ENCODE measurements around the gene RBM38. TPM values are rescaled to one million over a fixed set of nuclear protein-coding genes. Genes with fewer than 3 reads are reported as not detected.
"Not testable (repeated sequence)": the region's sequence is repeated elsewhere in the genome, so short reads cannot be mapped to it uniquely, and the experiment has no call there.

The RBM38 gene
- 10 to 100 TPM; 60.9 to 62.8 TPM for total RNA-seq

DNA sequence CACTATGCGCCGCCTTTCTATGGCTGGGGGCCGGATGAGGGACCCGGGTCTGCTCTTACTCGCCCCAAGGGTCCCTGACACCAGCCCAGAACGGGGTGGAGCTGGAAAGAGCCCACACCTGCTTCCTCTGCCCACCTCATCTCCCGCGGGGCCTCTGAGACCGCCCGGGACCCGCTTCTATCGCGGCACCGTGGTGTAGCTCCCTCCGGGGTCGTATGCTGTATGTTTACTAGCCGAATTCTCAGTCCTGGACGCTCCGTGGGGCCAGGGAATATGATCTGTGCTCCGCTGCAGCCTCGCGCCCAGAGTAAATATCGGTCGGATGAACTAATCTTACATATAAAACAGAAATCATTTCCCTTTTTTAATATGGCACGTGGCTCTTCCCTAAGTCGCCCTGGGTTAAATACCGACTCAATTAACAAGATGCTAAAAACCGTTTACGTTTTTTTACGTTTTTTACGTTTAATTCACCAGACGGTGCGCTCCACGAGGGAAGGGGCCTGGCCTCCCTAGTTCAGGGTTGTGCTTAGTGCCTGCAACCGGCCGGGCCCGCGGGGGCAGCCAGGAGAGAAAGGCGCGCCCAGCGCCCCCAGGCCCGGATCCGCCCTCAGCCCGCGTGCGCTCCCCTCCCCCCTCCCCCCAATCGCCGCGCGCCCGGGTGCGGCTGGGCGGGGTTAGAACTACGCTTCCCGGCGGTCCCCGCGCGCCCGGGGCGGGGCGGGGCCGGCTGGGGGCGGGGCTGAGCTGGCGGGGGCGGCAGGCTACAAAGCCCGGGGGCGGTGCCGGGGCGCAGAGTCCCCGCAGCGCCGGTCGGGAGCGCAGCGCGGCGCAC is at the start of gene RBM38:
Gene RBM38, plus strand, starts transcription at position 793 of the 835 bp plus-strand sequence. CDS start 186 bp downstream, outside the sequence.
- Mint-ChIP-seq H3K4me1 (peaks cover 25% of the 10 kb centered on the region), H3K4me3 (peak within 1 kb of the TSS; percentile 89), H3K9me3 (no peaks in the 10 kb centered on the region), H3K27me3 (no peaks in the 10 kb centered on the region), H3K27ac (peak within 1 kb of the TSS; percentile 87), H3K36me3 (peaks cover 23% of the 10 kb centered on the region)
- peak; percentile 86 for DNase-seq
- POLR2A ChIA-PET, result interaction anchor here (0.7 to 5.3 kb wide), 10 partner anchors 8 to 910 kb away, joined by 3 to 78 read pairs (median 8); partner anchors contain the start of gene ZBP1
- peak; percentile 47 for ATAC-seq (ENCODE audit: low read depth)

DNA sequence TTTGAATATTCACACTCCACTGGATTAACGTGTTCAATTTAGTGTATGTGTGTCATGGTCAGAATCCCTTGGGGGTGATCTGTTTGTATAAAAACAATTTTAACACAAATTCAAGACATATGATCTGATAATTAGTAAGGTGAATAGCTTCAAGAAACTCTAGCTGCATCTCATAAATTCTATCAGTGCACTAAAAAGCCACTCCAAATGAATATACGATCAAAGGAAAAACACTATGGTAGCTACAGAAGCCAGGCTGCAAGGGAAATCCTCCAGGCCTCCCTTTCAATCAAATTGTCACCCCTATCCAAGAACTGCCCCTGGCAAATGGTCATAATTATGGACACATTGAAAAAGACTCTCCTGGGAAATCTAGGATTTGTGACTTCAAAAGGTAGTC is 49.5 kb upstream of the RBM38 start:
- Mint-ChIP-seq H3K4me3 (no peak overlapping the region), H3K27ac (no peak overlapping the region), H3K27me3 (peaks cover 15% of the 10 kb centered on the region), H3K36me3 (no peaks in the 10 kb centered on the region), H3K4me1 (no peaks in the 10 kb centered on the region), H3K9me3 (no peaks in the 10 kb centered on the region)
- POLR2A ChIA-PET, result no interaction called here
- ATAC-seq (ENCODE audit: low read depth) (no peak), DNase-seq (no peak)

DNA sequence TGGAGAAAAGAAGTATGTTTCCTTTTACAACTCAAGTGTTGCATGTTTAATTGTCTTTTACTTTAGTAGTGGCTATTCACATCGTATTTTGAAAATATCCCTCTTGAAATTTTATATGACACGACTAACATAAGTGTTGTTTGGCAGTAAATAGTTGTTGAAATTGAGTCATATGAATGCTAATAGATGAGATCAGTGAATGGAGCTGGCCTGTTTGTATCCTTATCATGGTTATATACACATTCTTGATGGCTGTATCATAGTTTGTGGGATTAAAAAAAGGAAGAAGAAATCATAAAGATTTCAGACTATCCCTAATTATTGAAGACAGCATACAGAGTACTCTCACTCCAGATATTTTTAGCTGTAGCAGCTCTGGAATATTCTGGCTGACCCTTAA is 48.4 kb upstream of the RBM38 start:
- peaks cover 15% of the 10 kb centered on the region for H3K27me3 Mint-ChIP-seq
- no peaks in the 10 kb centered on the region for H3K36me3 Mint-ChIP-seq
- ATAC-seq (ENCODE audit: low read depth) (no peak), DNase-seq (no peak)
- no peaks in the 10 kb centered on the region for H3K9me3 Mint-ChIP-seq
- POLR2A ChIA-PET, result no interaction called here
- H3K4me3 Mint-ChIP-seq, result no peak overlapping the region
- H3K4me1 Mint-ChIP-seq, result no peaks in the 10 kb centered on the region
- H3K27ac Mint-ChIP-seq, result no peak overlapping the region

DNA sequence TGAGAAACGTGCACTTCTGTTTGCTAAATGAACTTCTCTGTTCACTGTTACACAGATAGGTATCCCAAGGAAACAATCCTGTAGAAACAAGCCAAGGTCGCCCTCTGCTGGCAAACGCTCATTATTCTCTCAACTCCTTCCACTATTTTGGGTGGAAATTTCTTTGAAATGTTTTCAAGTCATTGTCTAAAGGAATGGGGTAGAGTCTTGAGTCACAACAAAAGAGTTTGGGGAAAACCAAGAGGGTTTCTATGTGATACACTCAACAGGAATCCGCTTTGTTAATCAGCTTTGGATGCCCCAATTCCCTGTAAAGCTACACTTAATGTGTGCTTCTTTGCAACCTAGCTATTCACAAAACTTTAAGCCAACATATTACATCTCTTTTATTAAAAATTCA is 44.7 kb upstream of the RBM38 start:
- Mint-ChIP-seq H3K4me1 (no peaks in the 10 kb centered on the region), H3K27ac (no peak overlapping the region), H3K36me3 (no peaks in the 10 kb centered on the region), H3K27me3 (peaks cover 7% of the 10 kb centered on the region), H3K4me3 (no peak overlapping the region), H3K9me3 (no peaks in the 10 kb centered on the region)
- POLR2A ChIA-PET, result no interaction called here
- peak; percentile 67 for DNase-seq
- no peak for ATAC-seq (ENCODE audit: low read depth)

DNA sequence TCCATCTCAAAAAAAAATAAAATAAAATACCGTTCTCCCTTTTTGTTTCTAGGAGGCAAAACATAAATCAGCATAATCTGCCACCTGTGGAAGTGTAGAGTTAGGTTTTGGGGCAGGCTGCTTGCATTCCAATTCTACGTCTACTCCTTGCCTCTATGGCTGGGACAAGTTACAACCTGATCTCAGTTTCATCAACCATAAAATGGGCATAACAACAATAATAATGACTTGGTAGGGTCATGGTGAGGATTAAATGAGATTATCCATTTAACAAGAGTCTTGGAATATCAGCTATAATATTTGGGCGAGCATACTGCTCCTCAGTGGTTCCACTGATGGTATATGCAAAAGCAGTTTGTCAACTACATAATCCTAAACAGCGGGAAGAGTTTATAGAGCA is 43.8 kb upstream of the RBM38 start:
- H3K9me3 Mint-ChIP-seq, result no peaks in the 10 kb centered on the region
- no peak for DNase-seq
- peaks cover 7% of the 10 kb centered on the region for H3K4me1 Mint-ChIP-seq
- no peak overlapping the region for H3K4me3 Mint-ChIP-seq
- ATAC-seq (ENCODE audit: low read depth), result no peak
- no peaks in the 10 kb centered on the region for H3K36me3 Mint-ChIP-seq
- H3K27me3 Mint-ChIP-seq, result peaks cover 7% of the 10 kb centered on the region
- no peak overlapping the region for H3K27ac Mint-ChIP-seq
- POLR2A ChIA-PET, result no interaction called here

DNA sequence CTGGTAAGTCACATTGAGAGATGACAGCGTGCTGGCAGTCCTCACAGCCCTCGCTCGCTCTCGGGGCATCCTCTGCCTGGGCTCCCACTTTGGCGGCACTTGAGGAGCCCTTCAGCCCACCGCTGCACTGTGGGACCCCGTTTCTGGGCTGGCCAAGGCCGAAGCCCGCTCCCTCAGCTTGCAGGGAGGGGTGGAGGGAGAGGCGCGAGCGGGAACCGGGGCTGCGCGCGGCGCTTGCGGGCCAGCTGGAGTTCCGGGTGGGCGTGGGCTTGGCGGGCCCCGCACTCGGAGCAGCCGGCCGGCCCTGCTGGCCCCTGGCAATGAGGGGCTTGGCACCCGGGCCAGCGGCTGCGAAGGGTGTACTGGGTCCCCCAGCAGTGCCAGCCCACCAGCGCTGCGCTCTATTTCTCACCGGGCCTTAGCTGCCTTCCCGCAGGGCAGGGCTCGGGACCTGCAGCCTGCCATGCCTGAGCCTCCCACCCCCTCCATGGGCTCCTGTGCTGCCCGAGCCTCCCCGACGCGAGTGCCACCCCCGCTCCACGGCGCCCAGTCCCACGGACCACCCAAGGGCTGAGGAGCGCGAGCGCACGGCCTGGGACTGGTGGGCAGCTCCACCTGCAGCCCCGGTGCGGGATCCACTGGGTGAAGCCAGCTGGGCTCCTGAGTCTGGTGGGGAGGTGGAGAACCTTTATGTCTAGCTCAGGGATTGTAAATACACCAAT is 42.8 kb upstream of the RBM38 start:
- H3K36me3 Mint-ChIP-seq; H3K4me3 Mint-ChIP-seq; H3K4me1 Mint-ChIP-seq; POLR2A ChIA-PET; H3K27ac Mint-ChIP-seq; H3K9me3 Mint-ChIP-seq; DNase-seq; ATAC-seq (ENCODE audit: low read depth); H3K27me3 Mint-ChIP-seq: not testable (repeated sequence)

DNA sequence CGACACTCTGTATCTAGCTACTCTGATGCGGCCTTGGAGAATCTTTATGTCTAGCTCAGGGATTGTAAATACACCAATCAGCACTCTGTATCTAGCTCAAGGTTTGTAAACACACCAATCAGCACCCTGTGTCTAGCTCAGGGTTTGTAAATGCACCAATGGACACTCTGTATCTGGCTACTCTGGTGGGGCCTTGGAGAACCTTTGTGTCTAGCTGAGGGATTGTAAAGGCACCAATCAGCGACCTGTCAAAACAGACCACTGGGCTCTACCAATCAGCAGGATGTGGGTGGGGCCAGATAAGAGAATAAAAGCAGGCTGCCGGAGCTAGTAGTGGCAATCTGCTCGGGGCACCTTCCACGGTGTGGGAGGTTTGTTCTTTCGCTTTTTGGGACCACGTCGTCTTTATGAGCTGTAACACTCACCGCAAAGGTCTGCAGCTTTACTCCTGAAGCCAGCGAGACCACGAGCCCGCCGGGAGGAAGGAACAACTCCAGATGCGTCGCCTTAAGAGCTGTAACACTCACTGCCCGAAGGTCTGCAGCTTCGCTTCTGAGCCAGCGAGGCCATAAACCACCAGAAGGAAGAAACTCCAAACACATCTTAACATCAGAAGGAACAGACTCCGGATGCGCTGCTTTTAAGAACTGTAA is 42.1 kb upstream of the RBM38 start:
- not testable (repeated sequence) for DNase-seq; H3K36me3 Mint-ChIP-seq; H3K9me3 Mint-ChIP-seq; H3K4me1 Mint-ChIP-seq; H3K27me3 Mint-ChIP-seq; ATAC-seq (ENCODE audit: low read depth)
- Mint-ChIP-seq H3K4me3 (peak overlapping the region; percentile 53), H3K27ac (peak overlapping the region; percentile 46)
- POLR2A ChIA-PET, result interaction anchor here (0.9 kb wide), 1 partner anchor 49 kb away, joined by 3 read pairs; no protein-coding TSS in a partner anchor

DNA sequence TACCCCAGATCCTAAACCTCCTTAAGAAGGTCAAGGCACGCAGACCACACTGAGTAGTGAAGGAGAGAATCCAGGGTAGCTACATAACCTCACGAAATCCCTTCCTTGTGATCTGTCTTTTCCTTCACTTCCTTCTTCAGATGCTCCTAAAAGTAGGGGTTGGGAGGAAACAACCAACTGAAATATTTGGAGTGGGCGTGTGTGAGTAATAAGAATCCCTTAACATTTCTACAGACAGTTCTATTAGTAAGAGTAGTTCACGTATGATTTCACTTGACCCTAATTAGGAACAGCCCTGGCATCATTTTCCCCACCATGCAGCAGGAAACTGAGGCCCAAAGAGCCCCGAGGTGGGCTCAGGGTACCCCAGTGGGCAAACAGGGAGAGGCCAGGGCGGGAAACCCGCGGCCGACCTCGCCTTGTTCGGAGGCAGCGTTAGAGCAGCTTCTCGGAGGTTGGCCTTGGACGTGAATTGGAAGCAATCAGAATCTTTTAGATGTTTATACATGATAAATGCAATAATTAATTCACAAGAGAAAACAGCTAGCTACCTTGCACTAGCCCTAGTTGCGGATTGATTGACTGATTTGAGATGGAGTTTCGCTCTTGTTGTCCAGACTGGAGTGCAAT is 41.0 kb upstream of the RBM38 start:
- peaks cover 2% of the 10 kb centered on the region for H3K36me3 Mint-ChIP-seq
- peaks cover 7% of the 10 kb centered on the region for H3K27me3 Mint-ChIP-seq
- H3K9me3 Mint-ChIP-seq, result no peaks in the 10 kb centered on the region
- POLR2A ChIA-PET, result no interaction called here
- no peak for DNase-seq
- peaks cover 10% of the 10 kb centered on the region for H3K4me1 Mint-ChIP-seq
- no peak for ATAC-seq (ENCODE audit: low read depth)
- peak overlapping the region; percentile 21 for H3K27ac Mint-ChIP-seq
- peak overlapping the region; percentile 68 for H3K4me3 Mint-ChIP-seq

DNA sequence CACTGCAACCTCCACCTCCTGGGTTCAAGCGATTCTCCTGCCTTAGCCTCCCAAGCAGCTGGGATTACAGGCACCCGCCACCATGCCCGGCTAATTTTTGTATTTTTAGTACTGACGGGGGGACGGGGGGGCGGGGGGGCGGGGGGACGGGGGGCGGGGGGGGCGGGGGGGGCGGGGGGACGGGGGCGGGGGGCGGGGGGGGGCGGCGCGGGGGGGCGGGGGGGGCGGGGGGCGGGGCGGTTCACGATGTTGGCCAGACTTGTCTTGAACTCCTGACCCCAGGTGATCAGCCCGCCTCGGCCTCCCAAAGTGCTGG is 40.5 kb upstream of the RBM38 start:
- POLR2A ChIA-PET; H3K4me1 Mint-ChIP-seq; H3K36me3 Mint-ChIP-seq; ATAC-seq (ENCODE audit: low read depth); H3K27me3 Mint-ChIP-seq; H3K9me3 Mint-ChIP-seq; DNase-seq: not testable (repeated sequence)
- H3K4me3 Mint-ChIP-seq, result peak overlapping the region; percentile 97
- H3K27ac Mint-ChIP-seq, result peak overlapping the region; percentile 74

DNA sequence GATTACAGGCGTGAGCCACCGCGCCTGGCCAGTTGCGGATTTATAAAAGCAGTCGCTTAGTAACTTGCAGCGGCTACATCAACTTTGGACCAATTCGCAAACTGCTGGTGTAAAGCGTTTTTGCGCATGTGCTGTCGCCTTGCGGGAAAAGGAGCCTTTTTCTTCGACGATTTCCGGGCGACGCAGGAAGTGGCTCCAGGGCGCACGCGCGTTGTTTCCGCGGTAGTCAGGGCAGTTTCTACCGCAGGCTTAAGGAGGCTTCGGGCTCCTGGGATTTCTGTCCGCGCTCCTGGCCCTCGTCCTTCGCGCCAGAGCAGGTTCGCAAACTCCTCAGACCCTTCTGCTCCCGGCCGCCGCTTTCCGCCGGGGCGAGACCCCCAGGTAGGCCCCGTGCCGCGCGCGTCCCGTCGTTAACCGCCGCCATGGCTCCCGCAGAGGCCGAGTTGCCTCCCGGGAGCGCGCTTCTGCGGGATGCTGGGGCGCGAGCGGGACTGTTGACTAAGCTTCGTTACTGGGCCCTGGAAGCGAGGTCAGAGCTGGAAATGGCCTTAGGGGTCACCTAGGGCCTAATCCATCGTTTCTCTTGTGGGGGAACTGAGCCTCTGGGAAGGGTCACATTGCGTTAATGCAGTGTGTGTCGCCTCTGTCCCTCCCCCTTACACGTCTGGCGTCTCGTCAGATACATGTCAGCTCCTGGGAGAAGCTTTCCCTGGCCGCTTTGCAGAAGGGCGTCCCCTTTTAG is 40.0 kb upstream of the RBM38 start, which contains the start of gene RAE1:
Gene RAE1, plus strand, starts transcription at position 214 of the 742 bp plus-strand sequence. CDS start 2,784 bp downstream, outside the sequence.
- ATAC-seq (ENCODE audit: low read depth) (peak; percentile 85), DNase-seq (peak; percentile 89)
- POLR2A ChIA-PET, result interaction anchor here (0.9 kb wide), 1 partner anchor 42 kb away, joined by 5 read pairs; no protein-coding TSS in a partner anchor
- Mint-ChIP-seq H3K4me3 (peak within 1 kb of the TSS; percentile 97), H3K27ac (peak within 1 kb of the TSS; percentile 74), H3K9me3 (no peaks in the 10 kb centered on the region), H3K27me3 (peaks cover 1% of the 10 kb centered on the region), H3K36me3 (peaks cover 8% of the 10 kb centered on the region), H3K4me1 (peaks cover 10% of the 10 kb centered on the region)

DNA sequence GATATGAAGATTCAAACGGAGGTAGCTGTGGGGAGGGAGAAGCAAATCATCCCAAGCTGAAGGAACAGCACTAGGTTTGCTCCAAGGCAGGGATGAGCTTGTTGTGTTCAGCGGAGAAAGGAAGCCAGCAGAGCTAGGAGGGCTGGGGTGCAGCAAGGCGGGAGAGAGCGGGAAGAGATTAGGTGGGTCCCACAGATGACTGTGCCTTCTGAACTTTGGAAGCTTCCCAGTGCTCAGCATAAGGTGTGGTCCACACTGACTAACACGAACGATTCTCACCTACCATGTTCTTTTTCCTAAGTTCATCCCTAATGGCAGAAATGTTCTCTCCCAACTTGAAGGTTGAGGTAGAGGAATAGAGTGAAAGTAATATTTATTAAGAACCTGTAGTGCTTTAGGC is 38.9 kb upstream of the RBM38 start:
- H3K27ac Mint-ChIP-seq, result no peak overlapping the region
- peak overlapping the region; percentile 97 for H3K4me3 Mint-ChIP-seq
- POLR2A ChIA-PET, result interaction anchor here (0.9 kb wide), 1 partner anchor 40 kb away, joined by 5 read pairs; no protein-coding TSS in a partner anchor
- peaks cover 9% of the 10 kb centered on the region for H3K36me3 Mint-ChIP-seq
- ATAC-seq (ENCODE audit: low read depth), result no peak
- peaks cover 10% of the 10 kb centered on the region for H3K4me1 Mint-ChIP-seq
- H3K9me3 Mint-ChIP-seq, result no peaks in the 10 kb centered on the region
- no peaks in the 10 kb centered on the region for H3K27me3 Mint-ChIP-seq
- no peak for DNase-seq

DNA sequence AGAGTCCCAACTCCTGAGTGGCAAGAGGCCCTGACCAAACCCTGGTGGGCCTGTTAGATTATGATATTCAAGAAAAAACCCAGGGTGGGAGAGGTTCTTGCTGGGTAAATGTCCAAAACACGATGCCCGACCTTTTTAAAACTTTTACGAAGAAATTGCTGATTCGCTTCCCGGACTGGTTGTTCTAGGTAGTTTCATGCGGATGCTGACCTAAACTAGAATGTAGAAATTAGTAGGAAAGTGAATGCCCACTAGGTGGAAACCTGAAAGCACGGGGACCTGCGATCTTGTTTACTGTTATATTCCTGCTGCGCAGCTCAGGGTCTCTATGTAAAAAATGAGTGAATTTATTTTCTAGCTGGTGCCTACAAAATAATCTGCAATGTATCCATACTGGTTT is 37.8 kb upstream of the RBM38 start:
- POLR2A ChIA-PET, result no interaction called here
- no peaks in the 10 kb centered on the region for H3K9me3 Mint-ChIP-seq
- H3K27ac Mint-ChIP-seq, result no peak overlapping the region
- no peak for ATAC-seq (ENCODE audit: low read depth)
- no peak for DNase-seq
- H3K27me3 Mint-ChIP-seq, result no peaks in the 10 kb centered on the region
- H3K36me3 Mint-ChIP-seq, result peaks cover 9% of the 10 kb centered on the region
- H3K4me1 Mint-ChIP-seq, result peaks cover 10% of the 10 kb centered on the region
- H3K4me3 Mint-ChIP-seq, result no peak overlapping the region

Data from activated naive CD8-positive, alpha-beta T cell treated with anti-CD3 and anti-CD28 coated beads, Interleukin-2, amount 10 ng/mL, durations not matched to agents 7 days and 5 days (primary cell).